Gastrocnemius medialis (tissue), 4 donors: Measurements from ENCODE around the gene KRT1. TPM values are rescaled to one million over a fixed set of nuclear protein-coding genes. Genes with fewer than 3 reads are reported as not detected.

Source experiments
- ATAC-seq, 2 donors: fragments of 150-250 bp; one replicate each; pipeline ENCODE4 v1.9.1; 2016
- DNase-seq, 2 donors: peaks; one replicate each; pipeline ENCODE4 v3.0.0-alpha.2; 2019
- H3K27ac ChIP-seq, 4 donors: fragments of 200-600 bp; sonication (generic); 1 replicate in 1 of 4; 2 replicates in 3 of 4; pipeline ENCODE4 v1.5.1; 2016 to 2018; ENCODE audit warnings: mild to moderate bottlenecking in 2 of 4, moderate library complexity in 1 of 4
- H3K27me3 ChIP-seq, 3 donors: fragments of 200-600 bp; sonication (generic) in 2 of 3; 1 replicate in 1 of 3; 2 replicates in 2 of 3; pipeline versions ENCODE4 v1.5.1 to v1.6.0; 2016 to 2019; ENCODE audit warnings: mild to moderate bottlenecking in 1 of 3, moderate library complexity in 1 of 3
- H3K36me3 ChIP-seq, 2 donors: fragments of 200-600 bp; sonication (generic) in 1 of 2; one replicate each; pipeline ENCODE4 v1.5.1; 2017 to 2018
- H3K4me1 ChIP-seq, 2 donors: fragments of 200-600 bp; sonication (generic) in 1 of 2; one replicate each; pipeline ENCODE4 v1.5.1; 2016 to 2017; ENCODE audit warnings: mild to moderate bottlenecking in 2 of 2
- H3K4me3 ChIP-seq, 4 donors: fragments of 200-600 bp; sonication (generic) in 3 of 4; 1 replicate in 1 of 4; 2 replicates in 3 of 4; pipeline ENCODE4 v1.5.1; 2016 to 2019; ENCODE audit warnings: mild to moderate bottlenecking in 2 of 4
- H3K9me3 ChIP-seq, 3 donors: fragments of 200-600 bp; sonication (generic) in 2 of 3; 1 replicate in 1 of 3; 2 replicates in 2 of 3; pipeline ENCODE4 v1.5.1; 2016 to 2019
- CTCF ChIP-seq, 5 experiments: fragments of 450-650 bp in 3 of 5; fragments of 200-600 bp in 2 of 5; sonication (generic) in 2 of 5; IDR thresholded peaks in 4 of 5; conservative IDR thresholded peaks in 1 of 5; 1 replicate in 4 of 5; 2 replicates in 1 of 5; pipeline ENCODE4 v1.5.1; 2016 to 2019; ENCODE audit warnings: antibody characterized with exemption in 5 of 5, mild to moderate bottlenecking in 3 of 5, moderate library complexity in 3 of 5
- POLR2A ChIP-seq, 2 donors: fragments of 450-650 bp; IDR thresholded peaks; one replicate each; pipeline ENCODE4 v1.6.1; 2017; ENCODE audit warnings: antibody characterized with exemption in 2 of 2, mild to moderate bottlenecking in 2 of 2, moderate library complexity in 2 of 2
- in situ Hi-C, 4 donors: fragments of 200-750 bp; cut with MboI; loops; one replicate each; pipeline versions ENCODE4 v1.15.0 to v1.8.0; 2017; ENCODE audit warnings: low sequenced_read_pairs in 4 of 4
- intact Hi-C: fragments of 100-400 bp; cut with DNase I; formaldehyde crosslinking; loops from one replicate; pipeline ENCODE4 v1.15.1; 2023; ENCODE audit warnings: low total_unique reads
- total RNA-seq, 4 donors: library from RNA; depleted of rRNA; stranded (reverse); fragments of >200 nt; gene quantifications; one replicate each; pipeline versions ENCODE4 v1.1.0 to v1.2.3, GENCODE V29; 2016

The KRT1 gene
- total RNA-seq, 4 donors from 2014 or later: not detected

GRCh38 chr12:52647601-52648000 is 32.6 kb downstream of the KRT1 start:
- in situ Hi-C loops: no loop called here
- DNase-seq (no peak), ATAC-seq (no peak)
- intact Hi-C loops: no loop called here
- H3K9me3 ChIP-seq: no peaks in the 10 kb centered on the region
- TF ChIP-seq POLR2A (IDR thresholded peaks at IDR 0.05) (no peak), CTCF (IDR thresholded peaks at IDR 0.05 in 4 of 5, conservative IDR thresholded peaks at IDR 0.05 in 1 of 5) (no peak)
- no peak overlapping the region for H3K27ac ChIP-seq
- H3K27me3 ChIP-seq: peaks cover 0 to 5% (median 4%) of the 10 kb centered on the region in 3 donors
- no peaks in the 10 kb centered on the region for H3K4me1 ChIP-seq
- no peak overlapping the region for H3K4me3 ChIP-seq
- no peaks in the 10 kb centered on the region for H3K36me3 ChIP-seq

DNA sequence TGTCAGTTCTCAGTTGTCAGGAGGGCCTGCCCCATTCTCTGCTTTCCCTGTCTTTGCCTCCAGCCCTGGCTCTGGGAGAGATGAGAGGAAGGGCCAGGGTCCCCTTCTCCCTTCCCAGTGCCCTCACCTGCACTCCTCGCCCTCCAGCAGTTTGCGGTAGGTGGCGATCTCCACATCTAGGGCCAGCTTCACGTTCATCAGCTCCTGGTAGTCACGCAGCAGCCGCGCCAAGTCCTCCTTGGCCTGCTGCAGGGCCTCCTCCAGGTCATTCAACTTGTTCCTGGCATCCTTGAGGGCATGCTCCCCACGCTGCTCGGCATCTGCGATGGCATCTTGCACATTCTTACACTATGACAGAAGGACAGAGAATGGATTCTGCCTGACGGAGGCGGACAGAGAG is 33.6 kb downstream of the KRT1 start:
- in situ Hi-C loops (no loop called here), intact Hi-C loops (no loop called here)
- Histone ChIP-seq H3K36me3 (no peaks in the 10 kb centered on the region), H3K4me1 (no peaks in the 10 kb centered on the region), H3K4me3 (no peak overlapping the region), H3K27me3 (peaks cover 0 to under 1% (median 0%) of the 10 kb centered on the region in 3 donors), H3K9me3 (no peaks in the 10 kb centered on the region), H3K27ac (no peak overlapping the region)
- DNase-seq (no peak), ATAC-seq (no peak)
- no peak for TF ChIP-seq CTCF (IDR thresholded peaks at IDR 0.05 in 4 of 5, conservative IDR thresholded peaks at IDR 0.05 in 1 of 5)
- no peak for TF ChIP-seq POLR2A (IDR thresholded peaks at IDR 0.05)

- H3K36me3 ChIP-seq: no peaks in the 10 kb centered on the region
- no peaks in the 10 kb centered on the region for H3K9me3 ChIP-seq
- TF ChIP-seq POLR2A (IDR thresholded peaks at IDR 0.05) (no peak), CTCF (IDR thresholded peaks at IDR 0.05 in 4 of 5, conservative IDR thresholded peaks at IDR 0.05 in 1 of 5) (no peak)
- ATAC-seq: no peak
- no peak for DNase-seq
- H3K4me1 ChIP-seq: no peaks in the 10 kb centered on the region
- intact Hi-C loops: no loop called here
- H3K27ac ChIP-seq: no peak overlapping the region
- H3K27me3 ChIP-seq: no peaks in the 10 kb centered on the region
- in situ Hi-C loops: no loop called here
- H3K4me3 ChIP-seq: no peak overlapping the region
Observed at GRCh38 chr12:52645982-52646381, 34.2 kb downstream of the KRT1 start.

- in situ Hi-C loops (no loop called here), intact Hi-C loops (no loop called here)
- ATAC-seq (no peak), DNase-seq (no peak)
- Histone ChIP-seq H3K4me3 (no peak overlapping the region), H3K27me3 (no peaks in the 10 kb centered on the region), H3K9me3 (no peaks in the 10 kb centered on the region), H3K27ac (no peak overlapping the region), H3K4me1 (no peaks in the 10 kb centered on the region), H3K36me3 (no peaks in the 10 kb centered on the region)
- TF ChIP-seq POLR2A (IDR thresholded peaks at IDR 0.05): no peak
- no peak for TF ChIP-seq CTCF (IDR thresholded peaks at IDR 0.05 in 4 of 5, conservative IDR thresholded peaks at IDR 0.05 in 1 of 5)
Observed at GRCh38 chr12:52645120-52645761, 35.0 kb downstream of the KRT1 start.

- no peaks in the 10 kb centered on the region for H3K36me3 ChIP-seq
Observed at GRCh38 chr12:52644078-52644415, 36.2 kb downstream of the KRT1 start.

More at GRCh38 chr12:52644078-52644415, 36.2 kb downstream of the KRT1 start:
- Histone ChIP-seq H3K9me3 (no peaks in the 10 kb centered on the region), H3K27me3 (peaks cover 0 to 6% (median 0%) of the 10 kb centered on the region in 3 donors), H3K27ac (no peak overlapping the region), H3K4me1 (no peaks in the 10 kb centered on the region), H3K4me3 (no peak overlapping the region)
- no peak for ATAC-seq
- intact Hi-C loops (no loop called here), in situ Hi-C loops (no loop called here)
- DNase-seq: no peak
- TF ChIP-seq CTCF (IDR thresholded peaks at IDR 0.05 in 4 of 5, conservative IDR thresholded peaks at IDR 0.05 in 1 of 5): no peak
- TF ChIP-seq POLR2A (IDR thresholded peaks at IDR 0.05): no peak
